Measurements from ENCODE around the gene SIPA1L3. TPM values are rescaled to one million over a fixed set of nuclear protein-coding genes. Genes with fewer than 3 reads are reported as not detected.

Gene SIPA1L3
- total RNA-seq, 2 donors from 2014 or later = 42.8 to 48.2 TPM

- Histone ChIP-seq H3K4me3 (ENCODE audit: low read length) (no peak overlapping the region), H3K9me3 (ENCODE audit: control insufficient read depth, low read length) (no peaks in the 10 kb centered on the region), H3K4me1 (ENCODE audit: control insufficient read depth, insufficient read depth, low read length) (no peaks in the 10 kb centered on the region), H3K27me3 (ENCODE audit: control insufficient read depth, insufficient read depth, low read length, poor library complexity, severe bottlenecking) (no peaks in the 10 kb centered on the region), H3K27ac (ENCODE audit: low read depth, low read length) (no peak overlapping the region), H3K36me3 (ENCODE audit: control insufficient read depth, insufficient read depth, low read length) (no peaks in the 10 kb centered on the region), H3K9ac (ENCODE audit: extremely low read depth, low read length, poor library complexity, severe bottlenecking) (no peak overlapping the region)
- no peaks in the 10 kb centered on the region for H3K9me3 Mint-ChIP-seq
- no peak overlapping the region for H3K27ac Mint-ChIP-seq
- no peak for TF ChIP-seq CTCF (conservative IDR thresholded peaks at IDR 0.05)
- WGBS, 2 experiments (ENCODE audit: insufficient coverage in 1 of 2, insufficient read length in 1 of 2) = 86 to 93% methylated on average over 3 to 11 of the region's 13 CpGs
- H3K36me3 Mint-ChIP-seq (ENCODE audit: low read depth) = peaks cover 10% of the 10 kb centered on the region
- H3K4me3 Mint-ChIP-seq = no peak overlapping the region
- H3K4me1 Mint-ChIP-seq = no peaks in the 10 kb centered on the region
- H3K27me3 Mint-ChIP-seq (ENCODE audit: insufficient read depth) = no peaks in the 10 kb centered on the region
- no peak for DNase-seq
These were observed 72.6 kb downstream of the SIPA1L3 start for GRCh38 chr19:37979547-37980082.

GRCh38 chr19:37980419-37981170 is 73.6 kb downstream of the SIPA1L3 start:
- H3K27me3 Mint-ChIP-seq (ENCODE audit: insufficient read depth) = no peaks in the 10 kb centered on the region

GRCh38 chr19:37981785-37982475 is 74.9 kb downstream of the SIPA1L3 start:
- Histone ChIP-seq H3K9me3 (ENCODE audit: control insufficient read depth, low read length) (no peaks in the 10 kb centered on the region), H3K36me3 (ENCODE audit: control insufficient read depth, insufficient read depth, low read length) (no peaks in the 10 kb centered on the region), H3K27me3 (ENCODE audit: control insufficient read depth, insufficient read depth, low read length, poor library complexity, severe bottlenecking) (no peaks in the 10 kb centered on the region), H3K27ac (ENCODE audit: low read depth, low read length) (no peak overlapping the region), H3K4me1 (ENCODE audit: control insufficient read depth, insufficient read depth, low read length) (no peaks in the 10 kb centered on the region), H3K4me3 (ENCODE audit: low read length) (no peak overlapping the region), H3K9ac (ENCODE audit: extremely low read depth, low read length, poor library complexity, severe bottlenecking) (no peak overlapping the region)
- peaks cover 5% of the 10 kb centered on the region for H3K4me1 Mint-ChIP-seq
- H3K4me3 Mint-ChIP-seq = no peak overlapping the region
- DNase-seq = no peak
- no peaks in the 10 kb centered on the region for H3K36me3 Mint-ChIP-seq (ENCODE audit: low read depth)
- 93 to 94% methylated on average over 11 to 13 of the region's 13 CpGs for WGBS, 2 experiments (ENCODE audit: insufficient coverage in 1 of 2, insufficient read length in 1 of 2)
- no peaks in the 10 kb centered on the region for H3K9me3 Mint-ChIP-seq
- H3K27me3 Mint-ChIP-seq (ENCODE audit: insufficient read depth) = no peaks in the 10 kb centered on the region
- no peak for TF ChIP-seq CTCF (conservative IDR thresholded peaks at IDR 0.05)
- H3K27ac Mint-ChIP-seq = no peak overlapping the region

More at GRCh38 chr19:37980419-37981170, 73.6 kb downstream of the SIPA1L3 start:
- peaks cover 3% of the 10 kb centered on the region for H3K36me3 Mint-ChIP-seq (ENCODE audit: low read depth)
- no peaks in the 10 kb centered on the region for H3K36me3 ChIP-seq (ENCODE audit: control insufficient read depth, insufficient read depth, low read length)
- H3K4me3 ChIP-seq (ENCODE audit: low read length) = no peak overlapping the region
- H3K27ac ChIP-seq (ENCODE audit: low read depth, low read length) = no peak overlapping the region
- no peaks in the 10 kb centered on the region for H3K9me3 ChIP-seq (ENCODE audit: control insufficient read depth, low read length)
- no peak overlapping the region for H3K4me3 Mint-ChIP-seq
- H3K27ac Mint-ChIP-seq = peak overlapping the region; percentile 40
- H3K9me3 Mint-ChIP-seq = no peaks in the 10 kb centered on the region
- no peak for DNase-seq
- no peaks in the 10 kb centered on the region for H3K4me1 Mint-ChIP-seq
- no peaks in the 10 kb centered on the region for H3K4me1 ChIP-seq (ENCODE audit: control insufficient read depth, insufficient read depth, low read length)
- H3K27me3 ChIP-seq (ENCODE audit: control insufficient read depth, insufficient read depth, low read length, poor library complexity, severe bottlenecking) = no peaks in the 10 kb centered on the region
- WGBS, 2 experiments (ENCODE audit: insufficient coverage in 1 of 2, insufficient read length in 1 of 2) = 94 to 97% methylated on average over 5 to 12 of the region's 12 CpGs
- no peak for TF ChIP-seq CTCF (conservative IDR thresholded peaks at IDR 0.05)
- H3K9ac ChIP-seq (ENCODE audit: extremely low read depth, low read length, poor library complexity, severe bottlenecking) = no peak overlapping the region
